Testis (tissue), 2 donors: ENCODE measurements around the gene SPINT3.

ENCODE experiments used
- POLR2A ChIP-seq: fragments of 450-650 bp; IDR thresholded peaks from one replicate; pipeline ENCODE4 v1.6.1; 2017; ENCODE audit warnings: antibody characterized with exemption, mild to moderate bottlenecking, moderate library complexity
- TF ChIP-seq, protein P1 (sequence below), 3 experiments: fragments of 450-650 bp in 2 of 3; fragments of 200-600 bp in 1 of 3; sonication (generic) in 1 of 3; IDR thresholded peaks; one replicate each; pipeline ENCODE4 v1.5.1; 2016 to 2019; ENCODE audit warnings: antibody characterized with exemption in 3 of 3, mild to moderate bottlenecking in 2 of 3, moderate library complexity in 1 of 3

- TF ChIP-seq POLR2A, result no peak
- TF ChIP-seq, protein P1, sequence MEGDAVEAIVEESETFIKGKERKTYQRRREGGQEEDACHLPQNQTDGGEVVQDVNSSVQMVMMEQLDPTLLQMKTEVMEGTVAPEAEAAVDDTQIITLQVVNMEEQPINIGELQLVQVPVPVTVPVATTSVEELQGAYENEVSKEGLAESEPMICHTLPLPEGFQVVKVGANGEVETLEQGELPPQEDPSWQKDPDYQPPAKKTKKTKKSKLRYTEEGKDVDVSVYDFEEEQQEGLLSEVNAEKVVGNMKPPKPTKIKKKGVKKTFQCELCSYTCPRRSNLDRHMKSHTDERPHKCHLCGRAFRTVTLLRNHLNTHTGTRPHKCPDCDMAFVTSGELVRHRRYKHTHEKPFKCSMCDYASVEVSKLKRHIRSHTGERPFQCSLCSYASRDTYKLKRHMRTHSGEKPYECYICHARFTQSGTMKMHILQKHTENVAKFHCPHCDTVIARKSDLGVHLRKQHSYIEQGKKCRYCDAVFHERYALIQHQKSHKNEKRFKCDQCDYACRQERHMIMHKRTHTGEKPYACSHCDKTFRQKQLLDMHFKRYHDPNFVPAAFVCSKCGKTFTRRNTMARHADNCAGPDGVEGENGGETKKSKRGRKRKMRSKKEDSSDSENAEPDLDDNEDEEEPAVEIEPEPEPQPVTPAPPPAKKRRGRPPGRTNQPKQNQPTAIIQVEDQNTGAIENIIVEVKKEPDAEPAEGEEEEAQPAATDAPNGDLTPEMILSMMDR (IDR thresholded peaks at IDR 0.05), result no peak
Observed at GRCh38 chr20:45510242-45510862, 5.1 kb downstream of the SPINT3 start.
